ENCODE results near the gene HCN3.

DNA sequence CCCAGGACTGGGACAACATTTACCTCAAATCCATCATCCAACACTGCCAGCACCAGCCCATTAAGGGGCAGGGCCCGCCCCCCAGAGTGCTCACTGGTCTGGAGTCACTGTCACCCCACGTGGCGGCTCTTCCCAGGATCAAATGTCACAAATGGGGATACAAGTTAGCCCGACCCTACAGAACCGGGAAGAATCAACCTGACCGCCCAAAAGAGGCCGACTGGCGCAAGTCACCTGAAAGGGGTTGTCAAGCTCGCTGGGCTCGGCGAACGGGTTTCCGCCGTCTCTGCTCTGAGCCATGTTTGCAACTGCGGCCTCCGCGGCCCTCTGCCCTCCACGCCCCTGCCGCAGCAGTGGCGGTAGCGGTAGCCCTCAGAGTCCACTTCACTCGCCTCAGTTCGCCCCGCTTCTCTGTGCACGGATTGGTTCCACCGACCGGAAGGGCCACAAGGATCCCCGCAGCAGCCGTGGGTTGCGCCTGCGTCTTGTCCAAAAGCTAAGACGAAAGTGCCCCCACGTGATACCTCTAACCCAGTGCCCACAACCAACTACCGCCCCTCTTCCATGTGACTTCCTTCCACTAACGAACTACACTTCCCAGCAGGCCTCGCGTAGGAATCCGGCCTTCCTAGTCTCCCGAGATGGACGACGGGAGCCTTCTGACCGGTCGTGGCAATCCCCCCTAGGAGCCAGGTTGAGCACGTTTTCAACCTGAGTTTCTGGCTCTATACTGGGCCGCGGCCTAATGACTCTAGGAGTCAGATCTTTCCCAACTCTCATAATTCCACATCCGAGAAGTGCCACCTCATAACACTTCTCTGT, 15.2 kb upstream of the HCN3 start, which contains the start of gene SCAMP3:
- TF ChIP-seq POLR2A (IDR thresholded peaks at IDR 0.05; ENCODE audit: low read length) (peak; percentile 88), GATA1 (IDR thresholded peaks at IDR 0.05; ENCODE audit: low read depth, low read length) (no peak)

All from erythroblast (primary cell).